Measurements from ENCODE around the gene GCK. TPM values are rescaled to one million over a fixed set of nuclear protein-coding genes. Genes with fewer than 3 reads are reported as not detected.

Gene GCK
- total and polyA plus RNA-seq, 12 donors: 0.09 to 2.1 (median 0.50) TPM; not detected in 3

DNA sequence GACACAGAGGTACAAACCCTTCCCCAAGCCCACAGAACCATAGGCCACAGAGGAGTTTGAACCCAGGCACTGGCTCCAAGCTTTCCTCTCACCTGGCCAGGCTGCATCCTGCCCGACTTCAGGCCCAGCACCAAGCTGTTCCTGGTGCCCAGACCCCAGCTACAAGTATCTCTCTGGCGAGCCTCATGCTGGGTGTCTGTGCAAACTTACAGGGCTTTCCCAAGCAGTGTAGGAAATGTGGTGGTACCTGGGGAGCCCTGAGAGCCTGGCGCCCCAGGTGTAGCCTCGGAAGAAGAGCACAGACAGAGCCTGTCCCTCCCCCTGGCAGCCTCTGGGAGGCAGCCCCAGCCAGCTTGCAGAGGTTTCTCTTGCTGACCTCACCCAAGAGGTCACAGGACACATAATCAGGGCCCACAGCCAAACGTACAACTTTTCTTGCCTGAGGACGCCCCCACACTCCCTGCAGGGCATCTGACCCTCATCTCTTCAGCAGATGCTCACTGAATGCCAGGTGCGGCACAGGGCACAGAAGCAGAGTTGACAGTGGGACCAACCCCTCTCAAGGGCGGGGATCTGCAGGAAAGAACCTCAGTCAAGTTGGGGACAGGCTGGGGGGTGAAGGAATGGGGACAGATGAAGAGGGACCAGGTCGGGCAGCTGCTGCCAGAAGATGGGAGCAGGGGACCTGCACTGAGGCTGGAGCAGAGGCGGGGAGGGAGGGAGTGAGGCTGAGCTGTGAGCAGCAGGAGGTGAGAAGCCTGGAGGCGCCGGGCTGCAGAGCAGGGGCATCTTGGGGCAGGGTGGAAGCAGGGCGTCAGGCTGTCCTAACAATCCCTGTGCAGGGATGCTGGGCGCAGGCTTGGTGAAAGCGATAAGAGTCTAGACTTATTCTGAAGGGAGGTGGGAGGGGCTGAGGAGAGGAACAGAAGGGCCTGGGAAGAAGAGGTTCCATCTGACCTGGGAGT, 31.8 kb downstream of the GCK start:
- no peak overlapping the region for H3K4me3 ChIP-seq
- H3K27me3 ChIP-seq: no peaks in the 10 kb centered on the region
- DNase-seq: no peak
- TF ChIP-seq POLR2A (IDR thresholded peaks at IDR 0.05): no peak
- TF ChIP-seq, protein P1, sequence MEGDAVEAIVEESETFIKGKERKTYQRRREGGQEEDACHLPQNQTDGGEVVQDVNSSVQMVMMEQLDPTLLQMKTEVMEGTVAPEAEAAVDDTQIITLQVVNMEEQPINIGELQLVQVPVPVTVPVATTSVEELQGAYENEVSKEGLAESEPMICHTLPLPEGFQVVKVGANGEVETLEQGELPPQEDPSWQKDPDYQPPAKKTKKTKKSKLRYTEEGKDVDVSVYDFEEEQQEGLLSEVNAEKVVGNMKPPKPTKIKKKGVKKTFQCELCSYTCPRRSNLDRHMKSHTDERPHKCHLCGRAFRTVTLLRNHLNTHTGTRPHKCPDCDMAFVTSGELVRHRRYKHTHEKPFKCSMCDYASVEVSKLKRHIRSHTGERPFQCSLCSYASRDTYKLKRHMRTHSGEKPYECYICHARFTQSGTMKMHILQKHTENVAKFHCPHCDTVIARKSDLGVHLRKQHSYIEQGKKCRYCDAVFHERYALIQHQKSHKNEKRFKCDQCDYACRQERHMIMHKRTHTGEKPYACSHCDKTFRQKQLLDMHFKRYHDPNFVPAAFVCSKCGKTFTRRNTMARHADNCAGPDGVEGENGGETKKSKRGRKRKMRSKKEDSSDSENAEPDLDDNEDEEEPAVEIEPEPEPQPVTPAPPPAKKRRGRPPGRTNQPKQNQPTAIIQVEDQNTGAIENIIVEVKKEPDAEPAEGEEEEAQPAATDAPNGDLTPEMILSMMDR (IDR thresholded peaks at IDR 0.05): no peak
- intact Hi-C loops (cut with DNase I): no loop called here
- no peaks in the 10 kb centered on the region for H3K4me1 ChIP-seq (replicated peaks in 1 of 2)
- no peaks in the 10 kb centered on the region for H3K9me3 ChIP-seq (replicated peaks in 1 of 3)
- no peaks in the 10 kb centered on the region for H3K36me3 ChIP-seq (replicated peaks in 1 of 2)
- WGBS, 4 donors: 72 to 85% (median 80%) methylated on average over 10 to 15 of the region's 15 CpGs
- no peak overlapping the region for H3K27ac ChIP-seq

DNA sequence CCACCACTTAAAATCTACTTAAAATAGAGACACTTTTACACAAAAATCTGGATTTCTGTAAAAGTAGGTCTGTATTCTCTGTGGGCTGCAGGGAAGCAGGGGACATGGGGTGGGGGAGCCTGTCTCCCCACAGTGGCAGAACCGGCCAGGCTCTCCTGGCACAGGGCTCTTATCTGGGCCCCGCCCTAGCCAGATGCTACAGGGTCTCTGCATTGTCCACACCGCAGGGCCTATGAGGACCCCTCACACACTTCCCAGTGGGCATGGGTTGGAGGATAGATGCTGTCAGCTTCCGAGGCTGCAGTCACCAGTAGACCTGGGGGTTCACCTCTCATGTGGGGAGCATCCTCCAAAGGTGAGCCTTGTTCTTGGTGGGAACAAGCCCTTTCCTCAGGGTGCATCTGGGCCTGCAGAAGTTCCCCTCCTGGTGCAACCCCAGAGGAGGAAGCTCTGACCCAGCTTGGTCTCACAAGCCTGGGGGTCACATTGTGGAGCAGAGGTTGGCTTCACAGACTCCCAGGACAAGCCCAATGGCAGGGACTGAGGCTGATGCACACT, 32.7 kb downstream of the GCK start:
- no peak overlapping the region for H3K27ac ChIP-seq
- no peaks in the 10 kb centered on the region for H3K36me3 ChIP-seq (replicated peaks in 1 of 2)
- no peak for TF ChIP-seq POLR2A (IDR thresholded peaks at IDR 0.05)
- TF ChIP-seq, protein P1 (IDR thresholded peaks at IDR 0.05): no peak
- intact Hi-C loops (cut with DNase I): no loop called here
- H3K27me3 ChIP-seq: no peaks in the 10 kb centered on the region
- no peak for DNase-seq
- H3K9me3 ChIP-seq (replicated peaks in 1 of 3): no peaks in the 10 kb centered on the region
- no peaks in the 10 kb centered on the region for H3K4me1 ChIP-seq (replicated peaks in 1 of 2)
- WGBS, 4 donors: 81 to 92% (median 86%) methylated on average over 4 of the region's 4 CpGs
- no peak overlapping the region for H3K4me3 ChIP-seq

DNA sequence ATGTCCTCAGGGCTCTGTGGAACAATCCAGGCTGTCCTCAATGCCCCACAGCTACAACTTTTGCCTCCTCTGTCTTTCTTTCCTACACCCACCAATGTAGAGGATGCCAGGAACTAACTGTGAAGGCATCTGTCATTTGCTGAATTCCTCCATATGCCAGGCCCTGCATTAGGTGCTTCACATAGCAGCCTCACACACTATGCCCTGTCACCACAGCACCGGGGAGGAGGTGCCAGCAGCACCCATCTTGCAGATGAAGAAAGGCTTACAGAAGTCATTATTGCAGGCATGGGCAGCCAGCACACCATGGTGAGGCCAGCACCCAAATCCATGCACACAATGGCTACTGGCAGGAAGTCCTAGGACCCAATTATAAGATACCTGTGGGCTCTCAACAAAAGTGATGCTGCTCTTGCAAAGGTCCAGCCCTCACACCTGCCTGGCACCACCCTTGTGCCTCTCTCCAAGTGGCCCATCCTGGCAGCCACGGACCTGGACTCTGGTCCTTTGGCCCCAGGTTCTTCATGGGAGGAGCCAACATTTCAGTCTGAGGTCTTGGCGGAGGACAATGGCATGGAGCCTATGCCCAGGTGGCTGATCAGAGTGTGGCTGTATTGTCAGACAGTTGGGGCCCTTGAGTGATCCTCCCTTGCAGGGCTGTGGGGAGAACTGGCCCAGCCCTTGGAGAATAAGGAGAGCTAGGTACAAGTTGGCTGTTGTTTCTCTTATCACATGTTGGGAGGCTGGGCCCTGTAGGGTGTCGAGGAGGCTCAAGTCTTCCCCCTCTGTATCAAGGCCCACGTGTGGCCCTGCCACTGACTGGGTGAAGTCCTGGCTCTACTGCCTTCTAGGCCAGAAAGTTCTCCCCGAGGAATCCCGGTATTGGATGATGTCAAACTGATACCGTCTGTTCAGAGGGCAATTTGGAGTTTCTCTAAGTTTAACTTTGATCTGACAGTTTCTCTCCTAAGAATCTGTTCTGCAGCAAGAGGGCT, 33.8 kb downstream of the GCK start:
- intact Hi-C loops (cut with DNase I): no loop called here

More for the DNA sequence above, 33.8 kb downstream of the GCK start:
- Histone ChIP-seq H3K9me3 (replicated peaks in 1 of 3) (no peaks in the 10 kb centered on the region), H3K4me3 (no peak overlapping the region), H3K4me1 (replicated peaks in 1 of 2) (no peaks in the 10 kb centered on the region), H3K27ac (no peak overlapping the region), H3K36me3 (replicated peaks in 1 of 2) (no peaks in the 10 kb centered on the region), H3K27me3 (no peaks in the 10 kb centered on the region)
- DNase-seq: no peak
- TF ChIP-seq, protein P1 (IDR thresholded peaks at IDR 0.05): no peak
- TF ChIP-seq POLR2A (IDR thresholded peaks at IDR 0.05): no peak
- WGBS, 4 donors: 72 to 87% (median 83%) methylated on average over 7 to 8 of the region's 8 CpGs

Measured in adrenal gland (tissue), 12 donors.